Skeletal muscle satellite cell (primary cell): ENCODE data around the gene GALM.
"Not testable (repeated sequence)": the region's sequence is repeated elsewhere in the genome, so short reads cannot be mapped to it uniquely, and the experiment has no call there.

Source experiments
- H3K27me3 ChIP-seq: 2 replicates; pipeline ENCODE4 v1.7.0; 2013; ENCODE audit warnings: low read length; ENCODE audit not compliant: control insufficient read depth, insufficient read depth
- H3K36me3 ChIP-seq: 2 replicates; pipeline ENCODE4 v1.7.0; 2013; ENCODE audit warnings: mild to moderate bottlenecking, control low read depth, low read length; ENCODE audit not compliant: insufficient read depth
- H3K4me1 ChIP-seq: 2 replicates; pipeline ENCODE4 v1.7.0; 2013; ENCODE audit warnings: low read length; ENCODE audit not compliant: control insufficient read depth, insufficient read depth
- H3K4me2 ChIP-seq: 2 replicates; pipeline ENCODE4 v1.7.0; 2013; ENCODE audit warnings: mild to moderate bottlenecking, low read length
- H3K4me3 ChIP-seq: 2 replicates; pipeline ENCODE4 v1.7.0; 2013; ENCODE audit warnings: low read length
- H3K9ac ChIP-seq: 2 replicates; pipeline ENCODE4 v1.7.0; 2013; ENCODE audit warnings: mild to moderate bottlenecking, low read depth, low read length, moderate library complexity
- H3K9me3 ChIP-seq: replicated peaks from 2 replicates; pipeline ENCODE4 v1.7.0; 2013; ENCODE audit warnings: mild to moderate bottlenecking, control low read depth, low read length

Gene GALM

GRCh38 chr2:38668092-38668491 lies 2.2 kb downstream of the GALM start:
- no peak overlapping the region for H3K4me2 ChIP-seq
- no peaks in the 10 kb centered on the region for H3K36me3 ChIP-seq
- H3K9ac ChIP-seq: no peak overlapping the region
- H3K27me3 ChIP-seq: no peaks in the 10 kb centered on the region
- H3K4me3 ChIP-seq: no peak overlapping the region
- H3K4me1 ChIP-seq: peaks cover 21% of the 10 kb centered on the region
- no peaks in the 10 kb centered on the region for H3K9me3 ChIP-seq

GRCh38 chr2:38668779-38669479 lies 3.0 kb downstream of the GALM start:
- peaks cover 21% of the 10 kb centered on the region for H3K4me1 ChIP-seq
- no peak overlapping the region for H3K4me3 ChIP-seq
- no peaks in the 10 kb centered on the region for H3K36me3 ChIP-seq

GRCh38 chr2:38671303-38671702 lies 5.4 kb downstream of the GALM start:
- H3K4me3 ChIP-seq: no peak overlapping the region
- H3K4me1 ChIP-seq: peaks cover 17% of the 10 kb centered on the region
- H3K9me3 ChIP-seq: no peaks in the 10 kb centered on the region
- no peaks in the 10 kb centered on the region for H3K36me3 ChIP-seq
- no peaks in the 10 kb centered on the region for H3K27me3 ChIP-seq
- H3K4me2 ChIP-seq: no peak overlapping the region
- no peak overlapping the region for H3K9ac ChIP-seq

More at GRCh38 chr2:38668779-38669479, 3.0 kb downstream of the GALM start:
- no peak overlapping the region for H3K9ac ChIP-seq
- no peaks in the 10 kb centered on the region for H3K9me3 ChIP-seq
- no peak overlapping the region for H3K4me2 ChIP-seq
- H3K27me3 ChIP-seq: no peaks in the 10 kb centered on the region

GRCh38 chr2:38671946-38672345 lies 6.0 kb downstream of the GALM start:
- Histone ChIP-seq H3K9me3 (no peaks in the 10 kb centered on the region), H3K4me1 (peaks cover 10% of the 10 kb centered on the region), H3K36me3 (no peaks in the 10 kb centered on the region), H3K4me3 (no peak overlapping the region), H3K27me3 (no peaks in the 10 kb centered on the region), H3K4me2 (no peak overlapping the region), H3K9ac (no peak overlapping the region)

- Histone ChIP-seq H3K9ac (no peak overlapping the region), H3K4me1 (peaks cover 4% of the 10 kb centered on the region), H3K36me3 (no peaks in the 10 kb centered on the region), H3K4me3 (no peak overlapping the region), H3K4me2 (no peak overlapping the region), H3K9me3 (no peaks in the 10 kb centered on the region), H3K27me3 (no peaks in the 10 kb centered on the region)
Observed at GRCh38 chr2:38672445-38673391, 6.8 kb downstream of the GALM start.

- Histone ChIP-seq H3K4me2 (no peak overlapping the region), H3K27me3 (no peaks in the 10 kb centered on the region), H3K4me1 (no peaks in the 10 kb centered on the region), H3K9ac (no peak overlapping the region), H3K36me3 (no peaks in the 10 kb centered on the region), H3K4me3 (no peak overlapping the region), H3K9me3 (no peaks in the 10 kb centered on the region)
Observed at GRCh38 chr2:38676681-38677080, 10.8 kb downstream of the GALM start.

- not testable (repeated sequence) for H3K4me1 ChIP-seq, H3K36me3 ChIP-seq, H3K4me3 ChIP-seq, H3K9ac ChIP-seq, H3K9me3 ChIP-seq, H3K4me2 ChIP-seq, H3K27me3 ChIP-seq
Observed at GRCh38 chr2:38680868-38681267, 15.0 kb downstream of the GALM start.

- Histone ChIP-seq H3K4me1 (peaks cover 5% of the 10 kb centered on the region), H3K4me3 (no peak overlapping the region), H3K4me2 (no peak overlapping the region), H3K27me3 (no peaks in the 10 kb centered on the region), H3K9ac (no peak overlapping the region), H3K36me3 (no peaks in the 10 kb centered on the region), H3K9me3 (no peaks in the 10 kb centered on the region)
Observed at GRCh38 chr2:38682008-38682575, 16.2 kb downstream of the GALM start.

GRCh38 chr2:38682620-38683019 lies 16.7 kb downstream of the GALM start:
- not testable (repeated sequence) for H3K4me1 ChIP-seq, H3K4me3 ChIP-seq, H3K9me3 ChIP-seq, H3K27me3 ChIP-seq, H3K4me2 ChIP-seq, H3K36me3 ChIP-seq, H3K9ac ChIP-seq

- Histone ChIP-seq H3K4me2 (no peak overlapping the region), H3K9me3 (no peaks in the 10 kb centered on the region), H3K36me3 (no peaks in the 10 kb centered on the region), H3K9ac (no peak overlapping the region), H3K27me3 (no peaks in the 10 kb centered on the region), H3K4me3 (no peak overlapping the region), H3K4me1 (peaks cover 5% of the 10 kb centered on the region)
Observed at GRCh38 chr2:38683766-38684165, 17.9 kb downstream of the GALM start.

- Histone ChIP-seq H3K36me3 (no peaks in the 10 kb centered on the region), H3K4me2 (no peak overlapping the region), H3K9me3 (no peaks in the 10 kb centered on the region), H3K4me1 (peaks cover 11% of the 10 kb centered on the region), H3K9ac (no peak overlapping the region), H3K27me3 (no peaks in the 10 kb centered on the region), H3K4me3 (no peak overlapping the region)
Observed at GRCh38 chr2:38685116-38685735, 19.3 kb downstream of the GALM start.
